ENCODE data around the gene POLR3H.

The POLR3H gene

DNA sequence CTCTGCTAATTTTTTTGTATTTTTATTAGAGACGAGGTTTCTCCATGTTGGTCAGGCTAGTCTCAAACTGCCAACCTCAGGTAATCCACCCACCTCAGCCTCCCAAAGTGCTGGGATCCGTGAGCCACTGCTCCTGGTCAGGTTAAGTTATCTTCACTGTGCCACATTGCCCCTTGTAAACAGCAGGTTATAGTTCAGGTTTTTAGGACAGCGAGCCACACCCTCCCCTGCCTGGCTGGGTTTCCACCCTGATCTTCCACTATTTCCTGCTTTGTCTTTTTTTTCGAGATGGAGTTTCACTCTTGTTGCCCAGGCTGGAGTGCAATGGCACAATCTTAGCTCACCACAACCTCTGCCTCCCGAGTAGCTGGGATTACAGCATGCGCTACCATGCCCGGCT lies 59.2 kb downstream of the POLR3H start:
- no peak for DNase-seq (ENCODE audit: low spot score)

- no peak for DNase-seq (ENCODE audit: low spot score)
Measured at GRCh38 chr22:41482319-41482935, 61.8 kb downstream of the POLR3H start.

DNA sequence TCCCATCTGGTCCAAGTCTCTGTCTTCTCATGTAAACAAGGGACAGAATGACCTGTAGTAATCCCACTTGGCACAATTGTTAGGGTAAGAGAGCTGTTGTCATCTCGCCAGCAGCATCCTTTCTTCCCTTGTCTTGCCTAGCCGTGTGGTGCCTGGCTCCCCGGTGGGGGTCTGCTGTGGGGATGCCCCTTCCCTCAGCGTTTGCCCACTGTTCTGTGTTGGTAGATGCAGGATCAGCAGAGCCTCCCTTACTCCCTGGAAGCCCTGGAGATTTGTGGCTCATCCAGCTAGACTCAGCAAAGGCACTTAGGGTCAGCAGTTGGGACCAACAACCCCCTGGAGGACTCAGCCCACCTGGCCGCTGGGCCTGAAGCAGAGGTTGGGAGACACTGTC lies 62.3 kb downstream of the POLR3H start:
- no peak for DNase-seq (ENCODE audit: low spot score)

DNA sequence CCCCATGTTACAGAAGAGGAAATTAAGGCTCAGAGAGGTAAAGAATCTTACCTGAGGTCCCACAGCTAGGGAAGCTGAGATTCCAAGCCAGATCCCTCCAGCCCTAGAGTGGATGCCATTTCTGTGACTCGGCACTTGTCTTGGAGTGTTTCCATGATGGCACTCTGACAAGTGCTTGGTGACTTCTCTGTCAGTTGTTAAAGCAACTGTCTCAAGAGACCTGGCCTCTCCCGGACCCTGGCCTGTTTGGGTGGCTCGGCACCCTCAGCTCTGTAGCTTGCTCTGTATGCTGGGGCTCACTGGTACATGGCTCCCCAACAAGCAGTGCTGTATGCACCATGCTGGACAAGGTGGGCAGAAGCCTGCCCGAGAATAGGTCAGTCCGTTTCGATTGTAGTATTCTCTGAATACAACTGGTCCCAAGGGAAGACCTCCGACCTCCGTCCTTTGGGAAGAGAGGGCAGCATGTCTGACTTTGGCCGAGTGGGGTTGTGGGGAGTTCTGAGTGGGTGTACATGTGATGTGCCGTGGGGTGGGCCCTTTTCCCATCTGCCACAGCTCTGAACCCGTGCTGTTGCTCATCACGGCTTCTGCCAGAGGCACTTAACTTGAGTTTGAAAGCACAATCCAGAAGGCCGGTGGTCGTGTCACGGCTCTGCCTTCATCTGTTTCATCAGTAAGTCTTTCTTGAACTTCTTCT lies 63.0 kb downstream of the POLR3H start:
- no peak for DNase-seq (ENCODE audit: low spot score)

- DNase-seq (ENCODE audit: low spot score), result no peak
Measured at GRCh38 chr22:41480397-41480735, 63.9 kb downstream of the POLR3H start.

DNA sequence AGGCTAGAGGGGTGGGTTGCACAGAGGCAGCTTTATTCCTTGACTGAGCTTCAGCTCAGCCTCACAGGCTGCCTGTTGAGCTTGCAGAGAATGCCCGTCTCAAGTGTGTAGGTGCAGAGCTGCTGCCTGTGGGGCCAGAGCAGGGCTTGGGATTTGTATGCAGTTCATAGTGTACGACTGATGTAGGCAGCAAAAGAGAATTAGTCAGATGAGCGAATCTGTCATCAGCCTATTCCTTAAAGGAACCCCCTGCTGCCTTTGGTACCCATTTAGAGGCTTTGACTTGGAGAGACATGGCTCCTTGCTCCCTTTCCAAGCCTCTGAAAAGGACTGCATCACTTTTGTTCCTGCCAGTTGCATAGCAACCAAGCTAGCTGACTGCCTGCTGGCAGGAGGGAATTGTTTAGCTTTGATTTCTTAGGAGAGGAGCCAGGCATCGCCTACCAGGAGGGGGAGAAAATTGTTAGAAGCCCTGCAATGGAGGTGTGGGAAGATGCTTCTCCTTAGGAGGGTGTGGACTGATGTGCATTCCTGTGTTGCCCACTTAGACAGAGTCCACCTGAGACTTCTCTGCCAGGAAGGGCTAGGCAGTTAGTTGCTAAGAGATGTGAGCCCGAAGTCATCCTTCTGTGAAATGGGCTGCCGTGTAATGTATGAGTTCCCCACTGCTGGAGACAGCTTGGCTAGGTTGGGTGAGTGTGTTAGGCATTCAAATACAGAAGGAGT lies 64.4 kb downstream of the POLR3H start:
- DNase-seq (ENCODE audit: low spot score), result no peak

GRCh38 chr22:41478891-41479521 lies 65.3 kb downstream of the POLR3H start:
- DNase-seq (ENCODE audit: low spot score), result no peak

DNA sequence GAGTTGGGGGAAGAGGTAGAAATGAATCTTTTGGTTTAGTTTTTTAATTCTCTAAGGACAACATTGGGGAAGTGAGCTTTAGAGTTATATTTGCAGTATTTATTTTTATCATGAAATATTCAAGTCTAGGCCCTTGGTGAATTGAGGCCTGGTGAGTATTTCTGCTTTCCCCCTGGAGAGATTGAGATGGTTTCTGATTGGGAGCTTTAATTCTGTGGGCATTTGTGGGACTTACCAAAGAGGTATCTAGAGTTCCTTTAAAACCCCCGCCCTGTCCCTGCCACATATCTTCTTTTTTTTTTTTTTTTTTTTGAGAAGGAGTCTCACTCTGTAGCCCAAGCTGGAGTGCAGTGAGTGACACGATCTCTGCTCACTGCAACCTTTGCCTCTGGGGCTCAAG lies 65.8 kb downstream of the POLR3H start:
- no peak for DNase-seq (ENCODE audit: low spot score)

All from SK-N-DZ (cell line).